SK-N-SH treated with all-trans-retinoic acid at 6 μM for 48 hours (cell line): Measurements from ENCODE around the gene EML5.

Experiments
- ATAC-seq: fragments of 200-7000 bp; cut with Tn5 transposase; 3 replicates; pipeline ENCODE4 v1.9.1; 2020; ENCODE audit warnings: mild to moderate bottlenecking, moderate library complexity
- ARNTL ChIP-seq: fragments of 450-650 bp; formaldehyde crosslinking; IDR thresholded peaks from 2 replicates; pipeline ENCODE4 v1.5.0; 2020; ENCODE audit warnings: low read depth, mild to moderate bottlenecking, moderate library complexity, borderline replicate concordance
- BACH2 ChIP-seq: fragments of 250-450 bp; sonication (Bioruptor Pico); IDR thresholded peaks from 2 replicates; pipeline ENCODE4 v1.9.0; 2021; ENCODE audit warnings: mild to moderate bottlenecking, borderline replicate concordance
- CREB5 ChIP-seq: fragments of 250-450 bp; sonication (Bioruptor Pico); IDR thresholded peaks from 2 replicates; pipeline ENCODE4 v1.5.1; 2020; ENCODE audit warnings: low read depth, mild to moderate bottlenecking, moderate library complexity
- CSDC2 ChIP-seq: fragments of 250-450 bp; sonication (Bioruptor Pico); IDR thresholded peaks from 2 replicates; pipeline ENCODE4 v1.5.0; 2020; ENCODE audit warnings: mild to moderate bottlenecking, moderate library complexity
- CSRNP3 ChIP-seq: fragments of 250-450 bp; sonication (Bioruptor Pico); IDR thresholded peaks from 2 replicates; pipeline ENCODE4 v1.5.1; 2021; ENCODE audit warnings: mild to moderate bottlenecking, moderate library complexity
- ESRRG ChIP-seq: fragments of 250-450 bp; sonication (Bioruptor Pico); IDR thresholded peaks from 2 replicates; pipeline ENCODE4 v1.6.1; 2021; ENCODE audit warnings: mild to moderate bottlenecking
- GLIS3 ChIP-seq: fragments of 250-450 bp; sonication (Bioruptor Pico); IDR thresholded peaks from 2 replicates; pipeline ENCODE4 v1.5.0; 2020; ENCODE audit warnings: mild to moderate bottlenecking, moderate library complexity
- ISL1 ChIP-seq: fragments of 250-450 bp; sonication (Bioruptor Pico); IDR thresholded peaks from 2 replicates; pipeline ENCODE4 v2.1.2; 2022; ENCODE audit warnings: mild to moderate bottlenecking, moderate library complexity
- POU6F1 ChIP-seq: fragments of 250-450 bp; sonication (Bioruptor Pico); IDR thresholded peaks from 2 replicates; pipeline ENCODE4 v1.8.0; 2021; ENCODE audit warnings: low read depth, mild to moderate bottlenecking, moderate library complexity, borderline replicate concordance
- PPARA ChIP-seq: fragments of 250-450 bp; sonication (Bioruptor Pico); IDR thresholded peaks from 2 replicates; pipeline ENCODE4 v1.5.0; 2020; ENCODE audit warnings: mild to moderate bottlenecking, borderline replicate concordance
- RARB ChIP-seq: fragments of 250-450 bp; sonication (Bioruptor Pico); IDR thresholded peaks from 2 replicates; pipeline ENCODE4 v1.8.0; 2021; ENCODE audit warnings: mild to moderate bottlenecking, moderate library complexity
- SNAI2 ChIP-seq: fragments of 250-450 bp; sonication (Bioruptor Pico); IDR thresholded peaks from 2 replicates; pipeline ENCODE4 v1.5.0; 2020; ENCODE audit warnings: mild to moderate bottlenecking, moderate library complexity
- TCF4 ChIP-seq: fragments of 250-450 bp; sonication (Bioruptor Pico); IDR thresholded peaks from 2 replicates; pipeline ENCODE4 v1.8.0; 2021; ENCODE audit warnings: mild to moderate bottlenecking, moderate library complexity, borderline replicate concordance
- TOX ChIP-seq: fragments of 250-450 bp; sonication (Bioruptor Pico); IDR thresholded peaks from 2 replicates; pipeline ENCODE4 v1.8.0; 2021; ENCODE audit warnings: mild to moderate bottlenecking, moderate library complexity, borderline replicate concordance
- TSHZ2 ChIP-seq: fragments of 250-450 bp; sonication (Bioruptor Pico); IDR thresholded peaks from 2 replicates; pipeline ENCODE4 v1.5.0; 2020; ENCODE audit warnings: mild to moderate bottlenecking, moderate library complexity
- ZC3H10 ChIP-seq: fragments of 250-450 bp; sonication (Bioruptor Pico); IDR thresholded peaks from 2 replicates; pipeline ENCODE4 v1.5.1; 2021; ENCODE audit warnings: mild to moderate bottlenecking, moderate library complexity
- ZNF565 ChIP-seq: fragments of 450-650 bp; formaldehyde crosslinking; conservative IDR thresholded peaks from 2 replicates; pipeline ENCODE4 v1.5.0; 2020; ENCODE audit warnings: low read depth, mild to moderate bottlenecking, moderate library complexity
- ZNF70 ChIP-seq: fragments of 450-650 bp; formaldehyde crosslinking; IDR thresholded peaks from 2 replicates; pipeline ENCODE4 v1.5.0; 2020; ENCODE audit warnings: mild to moderate bottlenecking, moderate library complexity
- ZNF8 ChIP-seq: fragments of 450-650 bp; formaldehyde crosslinking; IDR thresholded peaks from 2 replicates; pipeline ENCODE4 v1.5.0; 2020; ENCODE audit warnings: mild to moderate bottlenecking, moderate library complexity
- TF ChIP-seq, protein P1 (sequence below): fragments of 250-450 bp; sonication (Bioruptor Pico); IDR thresholded peaks from 2 replicates; pipeline ENCODE4 v1.8.0; 2020; ENCODE audit warnings: mild to moderate bottlenecking, moderate library complexity, borderline replicate concordance

EML5 gene

GRCh38 chr14:88588081-88588480, 204.7 kb downstream of the EML5 start (continued):
- TF ChIP-seq CSRNP3 (CRISPR knock-in tag) (no peak), ARNTL (CRISPR knock-in tag) (no peak)

- ATAC-seq = no peak
- TF ChIP-seq TOX (CRISPR knock-in tag) (no peak), RARB (CRISPR knock-in tag) (no peak), CSRNP3 (CRISPR knock-in tag) (no peak), ZC3H10 (CRISPR knock-in tag) (no peak), CSDC2 (CRISPR knock-in tag) (no peak)
These were observed 208.3 kb downstream of the EML5 start for GRCh38 chr14:88584451-88584850.

DNA sequence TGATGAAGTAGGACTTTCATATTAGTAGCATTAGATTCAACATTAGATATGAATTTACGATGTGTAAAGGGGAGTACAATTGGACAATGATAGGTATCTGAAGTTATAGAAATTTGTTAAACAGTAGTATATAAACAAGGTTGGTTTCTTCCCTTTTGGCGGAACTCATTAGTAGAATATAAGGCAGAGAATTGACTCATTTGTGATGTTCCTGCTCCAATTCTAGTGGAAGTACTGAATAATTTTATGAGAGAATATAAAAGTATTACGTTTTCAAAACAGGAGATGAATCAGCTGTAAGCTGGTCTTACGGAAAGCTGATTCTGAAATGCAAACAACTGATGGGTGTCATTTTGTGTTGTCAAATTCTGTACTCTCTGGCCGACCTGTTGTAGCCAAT, 216.5 kb downstream of the EML5 start:
- no peak for ATAC-seq
- TF ChIP-seq RARB (CRISPR knock-in tag) = no peak
- no peak for TF ChIP-seq CREB5
- no peak for TF ChIP-seq BACH2 (CRISPR knock-in tag)
- no peak for TF ChIP-seq SNAI2 (CRISPR knock-in tag)
- no peak for TF ChIP-seq ARNTL (CRISPR knock-in tag)
- no peak for TF ChIP-seq CSRNP3 (CRISPR knock-in tag)
- no peak for TF ChIP-seq ZNF8
- no peak for TF ChIP-seq TCF4 (CRISPR knock-in tag)
- TF ChIP-seq ZNF565 = no peak
- no peak for TF ChIP-seq ZNF70 (CRISPR knock-in tag)
- no peak for TF ChIP-seq ZC3H10 (CRISPR knock-in tag)

GRCh38 chr14:88572117-88572516, 220.6 kb downstream of the EML5 start:
- no peak for TF ChIP-seq PPARA (CRISPR knock-in tag)
- ATAC-seq = no peak

- ATAC-seq = no peak
These were observed 224.6 kb downstream of the EML5 start for GRCh38 chr14:88568196-88568595.

More at GRCh38 chr14:88568196-88568595, 224.6 kb downstream of the EML5 start:
- TF ChIP-seq ESRRG (no peak), ZC3H10 (CRISPR knock-in tag) (no peak), RARB (CRISPR knock-in tag) (no peak), ARNTL (CRISPR knock-in tag) (no peak), GLIS3 (CRISPR knock-in tag) (no peak), TCF4 (CRISPR knock-in tag) (no peak), TOX (CRISPR knock-in tag) (no peak), TSHZ2 (CRISPR knock-in tag) (no peak), ISL1 (CRISPR knock-in tag) (no peak), POU6F1 (CRISPR knock-in tag) (no peak), CSDC2 (CRISPR knock-in tag) (no peak), CREB5 (no peak), ZNF70 (CRISPR knock-in tag) (no peak), ZNF565 (no peak), BACH2 (CRISPR knock-in tag) (no peak)
- TF ChIP-seq, protein P1, sequence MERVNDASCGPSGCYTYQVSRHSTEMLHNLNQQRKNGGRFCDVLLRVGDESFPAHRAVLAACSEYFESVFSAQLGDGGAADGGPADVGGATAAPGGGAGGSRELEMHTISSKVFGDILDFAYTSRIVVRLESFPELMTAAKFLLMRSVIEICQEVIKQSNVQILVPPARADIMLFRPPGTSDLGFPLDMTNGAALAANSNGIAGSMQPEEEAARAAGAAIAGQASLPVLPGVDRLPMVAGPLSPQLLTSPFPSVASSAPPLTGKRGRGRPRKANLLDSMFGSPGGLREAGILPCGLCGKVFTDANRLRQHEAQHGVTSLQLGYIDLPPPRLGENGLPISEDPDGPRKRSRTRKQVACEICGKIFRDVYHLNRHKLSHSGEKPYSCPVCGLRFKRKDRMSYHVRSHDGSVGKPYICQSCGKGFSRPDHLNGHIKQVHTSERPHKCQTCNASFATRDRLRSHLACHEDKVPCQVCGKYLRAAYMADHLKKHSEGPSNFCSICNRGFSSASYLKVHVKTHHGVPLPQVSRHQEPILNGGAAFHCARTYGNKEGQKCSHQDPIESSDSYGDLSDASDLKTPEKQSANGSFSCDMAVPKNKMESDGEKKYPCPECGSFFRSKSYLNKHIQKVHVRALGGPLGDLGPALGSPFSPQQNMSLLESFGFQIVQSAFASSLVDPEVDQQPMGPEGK (CRISPR knock-in tag) = no peak
